ENCODE results near the gene CHID1.

Gene CHID1

GRCh38 chr11:911890-912219 lies 1.2 kb upstream of the CHID1 start:
- no peak for DNase-seq (ENCODE audit: low spot score)
- in situ Hi-C loops (cut with MboI; ENCODE audit: low pct_unique_long_range_greater_than_20kb, low sequenced_read_pairs, unreplicated experiment) = no loop called here
- TF ChIP-seq CTCF (IDR thresholded peaks at IDR 0.05; ENCODE audit: extremely low read depth, insufficient read depth, missing control alignments) = no peak

GRCh38 chr11:911031-911889 lies 650 bp upstream of the CHID1 start:
- TF ChIP-seq CTCF (IDR thresholded peaks at IDR 0.05; ENCODE audit: extremely low read depth, insufficient read depth, missing control alignments) = no peak
- DNase-seq (ENCODE audit: low spot score) = peak; percentile 75
- in situ Hi-C loops (cut with MboI; ENCODE audit: low pct_unique_long_range_greater_than_20kb, low sequenced_read_pairs, unreplicated experiment) = no loop called here

GRCh38 chr11:910044-910588 lies 494 bp downstream of the CHID1 start:
- no peak for TF ChIP-seq CTCF (IDR thresholded peaks at IDR 0.05; ENCODE audit: extremely low read depth, insufficient read depth, missing control alignments)
- in situ Hi-C loops (cut with MboI; ENCODE audit: low pct_unique_long_range_greater_than_20kb, low sequenced_read_pairs, unreplicated experiment) = no loop called here
- no peak for DNase-seq (ENCODE audit: low spot score)

GRCh38 chr11:909406-909805 lies 1.2 kb downstream of the CHID1 start:
- in situ Hi-C loops (cut with MboI; ENCODE audit: low pct_unique_long_range_greater_than_20kb, low sequenced_read_pairs, unreplicated experiment) = no loop called here

GRCh38 chr11:908273-908672 lies 2.3 kb downstream of the CHID1 start:
- in situ Hi-C loops (cut with MboI; ENCODE audit: low pct_unique_long_range_greater_than_20kb, low sequenced_read_pairs, unreplicated experiment) = no loop called here
- no peak for TF ChIP-seq CTCF (IDR thresholded peaks at IDR 0.05; ENCODE audit: extremely low read depth, insufficient read depth, missing control alignments)
- DNase-seq (ENCODE audit: low spot score) = no peak

More at GRCh38 chr11:909406-909805, 1.2 kb downstream of the CHID1 start:
- TF ChIP-seq CTCF (IDR thresholded peaks at IDR 0.05; ENCODE audit: extremely low read depth, insufficient read depth, missing control alignments) = no peak
- DNase-seq (ENCODE audit: low spot score) = no peak

- in situ Hi-C loops (cut with MboI; ENCODE audit: low pct_unique_long_range_greater_than_20kb, low sequenced_read_pairs, unreplicated experiment) = no loop called here
- no peak for DNase-seq (ENCODE audit: low spot score)
- TF ChIP-seq CTCF (IDR thresholded peaks at IDR 0.05; ENCODE audit: extremely low read depth, insufficient read depth, missing control alignments) = no peak
Observed at GRCh38 chr11:907668-908067, 2.9 kb downstream of the CHID1 start.

All from GM13977 (cell line).